HepG2 (cell line): ENCODE measurements around the gene SRBD1. TPM values are rescaled to one million over a fixed set of nuclear protein-coding genes. Genes with fewer than 3 reads are reported as not detected.

Source experiments
- ATAC-seq: fragments of 200-7000 bp; cut with Tn5 transposase; 3 replicates; pipeline ENCODE4 v1.9.1; 2020; ENCODE audit warnings: mild to moderate bottlenecking, moderate library complexity
- BruUV-seq: library from RNA; stranded (reverse); fragments of 400-500 nt; replicated peaks from 2 replicates; lab custom pipeline; 2021; lab: Mats Ljungman, UMichigan
- CTCF ChIA-PET: fragments of 300-600 bp; formaldehyde crosslinking; extraction: SDS; loops from one replicate; lab custom pipeline; 2021; ENCODE audit warnings: low total read pairs, inconsistent platforms, low intra/inter-chr PET ratio; lab: Yijun Ruan, JAX
- POLR2A ChIA-PET: fragments of 350-600 bp; sonication (Branson Sonifier 250); formaldehyde crosslinking; loops from one replicate; lab custom pipeline; 2020; ENCODE audit warnings: antibody characterized with exemption, inconsistent platforms; lab: Yijun Ruan, JAX
- DNase-seq: peaks from one replicate; pipeline ENCODE4 v3.0.0-alpha.2; 2015; ENCODE audit warnings: low spot score
- FAIRE-seq: peaks from 3 replicates; lab custom pipeline; 2011; peaks lifted over from hg19 to GRCh38; lab: Jason Lieb, UNC
- H2AFZ ChIP-seq: one replicate; pipeline ENCODE4 v1.6.1; 2011; ENCODE audit warnings: low read length, inconsistent platforms
- H3K27ac ChIP-seq: fragments of 300-600 bp; 3 replicates; pipeline ENCODE4 v1.8.0; 2011; ENCODE audit warnings: mixed run types, mild to moderate bottlenecking, mixed read lengths, low read length, inconsistent platforms; ENCODE audit not compliant: insufficient read depth; ENCODE audit errors: extremely low read length
- H3K27me3 ChIP-seq, 2 experiments: fragments of 200-600 bp in 1 of 2; 2 replicates in 1 of 2; 3 replicates in 1 of 2; pipeline versions ENCODE4 v1.6.0 to v1.8.0; 2011; ENCODE audit warnings: low read length in 2 of 2, mild to moderate bottlenecking in 2 of 2, moderate library complexity in 2 of 2, inconsistent platforms in 1 of 2; ENCODE audit not compliant: insufficient read depth in 2 of 2, control insufficient read depth in 1 of 2
- H3K36me3 ChIP-seq, 2 experiments: fragments of 200-600 bp in 1 of 2; replicated peaks in 1 of 2; 2 replicates in 1 of 2; 3 replicates in 1 of 2; pipeline versions ENCODE4 v1.5.1 to v1.8.0; 2011; ENCODE audit warnings: low read length in 2 of 2, inconsistent platforms in 1 of 2; ENCODE audit not compliant: insufficient read depth in 2 of 2, control insufficient read depth in 1 of 2
- H3K4me1 ChIP-seq: 2 replicates; pipeline ENCODE4 v1.5.1; 2012; ENCODE audit warnings: low read length, inconsistent platforms; ENCODE audit not compliant: insufficient read depth
- H3K4me2 ChIP-seq: 2 replicates; pipeline ENCODE4 v1.6.0; 2011; ENCODE audit warnings: low read depth, low read length, inconsistent platforms
- H3K4me3 ChIP-seq, 3 experiments: fragments of 200-600 bp in 1 of 3; sonication (generic), shearing (Covaris generic) in 1 of 3; replicated peaks in 1 of 3; 2 replicates each; pipeline ENCODE4 v1.5.1; 2011 to 2016; ENCODE audit warnings: low read length in 3 of 3, inconsistent platforms in 2 of 3, low read depth in 2 of 3, mild to moderate bottlenecking in 2 of 3, control low read depth in 1 of 3, mixed read lengths in 1 of 3; ENCODE audit not compliant: insufficient read depth in 1 of 3
- H3K79me2 ChIP-seq: one replicate; pipeline ENCODE4 v1.6.1; 2011; ENCODE audit warnings: low read length, inconsistent platforms; ENCODE audit not compliant: insufficient read depth
- H3K9ac ChIP-seq: 2 replicates; pipeline ENCODE4 v1.6.0; 2011; ENCODE audit warnings: mild to moderate bottlenecking, low read depth, low read length, inconsistent platforms; ENCODE audit not compliant: insufficient read depth
- H3K9me3 ChIP-seq: 2 replicates; pipeline ENCODE4 v1.5.1; 2012; ENCODE audit warnings: mild to moderate bottlenecking, low read length
- H4K20me1 ChIP-seq: 2 replicates; pipeline ENCODE4 v1.6.0; 2011; ENCODE audit warnings: inconsistent platforms, mild to moderate bottlenecking, low read length, moderate library complexity; ENCODE audit not compliant: insufficient read depth
- CEBPZ ChIP-seq: IDR thresholded peaks from 2 replicates; pipeline ENCODE4 v1.6.1; 2012; ENCODE audit warnings: low read length, improper control_type of control experiment
- FOXO4 ChIP-seq: sonication (generic); formaldehyde crosslinking; conservative IDR thresholded peaks from 2 replicates; pipeline ENCODE4 v1.8.1; 2023; ENCODE audit warnings: missing genetic modification reagents
- HES4 ChIP-seq: sonication (generic); formaldehyde crosslinking; IDR thresholded peaks from 2 replicates; pipeline ENCODE4 v1.9.0; 2021; ENCODE audit warnings: mild to moderate bottlenecking, missing genetic modification reagents, borderline replicate concordance
- HNRNPL ChIP-seq: fragments of 200-400 bp; formaldehyde crosslinking; IDR thresholded peaks from 2 replicates; pipeline ENCODE4 v1.6.1; 2017; ENCODE audit warnings: mild to moderate bottlenecking, low read depth, low read length
- SRSF9 ChIP-seq: fragments of 200-400 bp; formaldehyde crosslinking; IDR thresholded peaks from 2 replicates; pipeline ENCODE4 v1.6.1; 2018; ENCODE audit warnings: borderline replicate concordance, mild to moderate bottlenecking, low read depth, low read length; ENCODE audit not compliant: insufficient read depth, poor library complexity, severe bottlenecking
- WGBS: methylation state at CpG from one replicate; pipeline ENCODE4 v1.1.6; 2017; ENCODE audit warnings: low lambda C conversion rate; 5-methylcytosine and 5-hydroxymethylcytosine counted together
- in situ Hi-C: cut with HindIII; loops from 2 replicates; pipeline ENCODE4 v1.10.0; 2017; ENCODE audit warnings: low pct_unique_long_range_greater_than_20kb; ENCODE audit not compliant: extremely low pct_ligation_motif_present
- intact Hi-C: fragments of 100-400 bp; cut with micrococcal nuclease; formaldehyde crosslinking; loops from one replicate; pipeline ENCODE4 v1.10.0; 2022; ENCODE audit not compliant: unreplicated experiment
- polyA plus RNA-seq, 8 experiments: library from polyadenylated mRNA; depleted of rRNA in 3 of 8; stranded (reverse) in 7 of 8; unstranded in 1 of 8; fragments of >200 nt; fragmentation: Illumina TruSeq in 4 of 8; extraction: Trizol in 4 of 8; gene quantifications; 2 replicates each; pipeline versions ENCODE4 v1.2.1 to v1.2.3, GENCODE V29; 2011 to 2016; ENCODE audit warnings: low read depth in 4 of 8, missing spikeins in 1 of 8, mixed read lengths in 1 of 8; ENCODE audit not compliant: insufficient read depth in 1 of 8
- total RNA-seq, 5 experiments: library from RNA; depleted of rRNA; stranded (reverse); fragments of >200 nt; fragmentation: Illumina TruSeq; extraction: Trizol; gene quantifications; 2 replicates each; pipeline ENCODE4 v1.2.3, GENCODE V29; 2016; ENCODE audit warnings: low read depth in 1 of 5

Gene SRBD1
- total and polyA plus RNA-seq, 2 of the 13 experiments (the other 11 are each of a cell fraction or from before 2014, with no cell fraction given): 3.2 to 23.9 TPM

- Histone ChIP-seq H3K9ac (no peak overlapping the region), H3K4me1 (no peaks in the 10 kb centered on the region), H4K20me1 (no peaks in the 10 kb centered on the region), H2AFZ (no peak overlapping the region), H3K79me2 (no peaks in the 10 kb centered on the region), H3K36me3 (peaks cover 13 to 46% of the 10 kb centered on the region in 2 experiments), H3K4me3 (no peak overlapping the region), H3K4me2 (no peak overlapping the region), H3K27me3 (no peaks in the 10 kb centered on the region), H3K9me3 (peaks cover 5% of the 10 kb centered on the region; the same call in 1 of the 2 replicates), H3K27ac (no peak overlapping the region)
- ChIA-PET CTCF (no interaction called here), POLR2A (no interaction called here)
- no peak for TF ChIP-seq HNRNPL
- 0 out of 2 replicates have a peak, but pooled peaks have one; percentile 40 for TF ChIP-seq HES4 (CRISPR knock-in tag)
- 0 out of 2 replicates have a peak, but pooled peaks have one; percentile 84 for TF ChIP-seq FOXO4
- TF ChIP-seq CEBPZ: no peak
- TF ChIP-seq SRSF9: no peak
- in situ Hi-C loops (no loop called here), intact Hi-C loops (no loop called here)
- 95% methylated on average over 8 of the region's 8 CpGs for WGBS
- no peak; the same call in 1 of the 3 replicates for ATAC-seq
- no peak for DNase-seq
- no peak for FAIRE-seq
- no TSS peak for BruUV-seq
Measured at GRCh38 chr2:45540942-45541341, 70.1 kb downstream of the SRBD1 start.
